Measurements from ENCODE around the gene PRR15L.
A peak's percentile ranks its signal among the peaks of the same experiment; 100 is the strongest.

Gene PRR15L

DNA sequence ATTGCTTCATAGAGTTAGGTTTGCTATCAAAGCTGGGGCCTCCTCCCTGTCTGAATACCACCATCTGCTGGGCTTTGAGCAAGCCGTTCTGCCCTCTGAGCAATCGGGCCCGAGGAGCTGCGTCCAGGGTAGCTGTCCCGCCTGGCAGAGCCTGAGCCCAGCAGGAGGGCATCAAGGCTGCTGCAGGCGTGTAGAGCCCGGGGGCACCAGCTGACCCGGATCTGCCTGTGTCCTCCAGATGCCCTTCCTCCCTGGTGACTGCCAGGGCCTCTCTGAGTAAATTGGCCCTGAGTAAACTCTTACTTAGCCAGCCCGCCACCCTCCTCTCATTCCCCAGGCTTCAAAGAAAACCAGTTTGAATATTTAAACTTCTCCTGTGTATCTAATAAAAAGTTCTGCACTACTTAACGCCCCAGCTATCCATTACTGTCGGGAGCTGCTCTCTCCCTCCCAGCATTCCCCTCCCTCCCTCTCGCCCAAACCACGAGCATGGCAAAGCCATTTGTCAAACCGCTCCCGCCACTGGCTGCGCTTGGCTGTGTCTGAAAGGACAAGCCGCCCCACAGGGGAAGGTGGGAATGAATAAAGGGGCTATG is 29.7 kb upstream of the PRR15L start:
- DNase-seq, result no peak

- no peak for DNase-seq
These were observed 28.8 kb upstream of the PRR15L start for GRCh38 chr17:47986520-47986919.

DNA sequence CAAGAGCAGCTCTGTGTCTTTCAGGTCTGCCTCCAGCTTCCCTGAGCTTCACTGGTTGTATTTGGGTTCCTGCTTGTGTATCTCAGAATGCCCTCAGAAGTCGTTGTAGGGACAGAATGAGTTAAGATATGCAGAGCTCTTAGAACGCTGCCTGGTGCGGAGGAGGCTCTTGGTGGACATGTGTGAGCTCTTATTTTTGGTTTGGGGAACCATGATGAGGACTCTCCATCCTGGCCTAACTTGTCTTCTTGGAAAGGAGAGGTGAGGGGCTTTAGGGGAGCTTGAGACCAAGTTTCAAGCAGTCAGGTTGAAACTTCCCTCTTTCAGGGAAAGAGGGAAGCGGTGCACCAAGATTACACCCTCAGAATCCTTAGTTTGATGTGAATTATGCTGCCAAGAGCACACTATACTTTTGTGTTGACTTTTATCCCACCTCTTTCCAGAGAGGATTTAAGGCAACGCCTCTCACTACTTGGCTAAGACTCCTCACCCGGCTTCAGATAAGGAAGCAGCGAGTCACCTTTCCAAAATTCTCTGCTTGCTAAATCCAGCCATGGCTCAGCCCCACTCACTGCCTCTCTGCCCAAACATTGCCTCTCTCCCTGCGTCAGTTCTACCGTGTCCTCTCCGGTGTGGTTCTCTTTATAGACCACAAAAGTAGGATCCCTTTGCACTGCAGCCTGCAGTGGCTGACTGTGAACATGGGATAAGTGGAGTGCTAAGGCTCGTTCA is 26.0 kb upstream of the PRR15L start:
- DNase-seq, result no peak

- DNase-seq, result no peak
These were observed 25.1 kb upstream of the PRR15L start for GRCh38 chr17:47982645-47983390.

- no peak for DNase-seq
These were observed 24.5 kb upstream of the PRR15L start for GRCh38 chr17:47982091-47982617.

DNA sequence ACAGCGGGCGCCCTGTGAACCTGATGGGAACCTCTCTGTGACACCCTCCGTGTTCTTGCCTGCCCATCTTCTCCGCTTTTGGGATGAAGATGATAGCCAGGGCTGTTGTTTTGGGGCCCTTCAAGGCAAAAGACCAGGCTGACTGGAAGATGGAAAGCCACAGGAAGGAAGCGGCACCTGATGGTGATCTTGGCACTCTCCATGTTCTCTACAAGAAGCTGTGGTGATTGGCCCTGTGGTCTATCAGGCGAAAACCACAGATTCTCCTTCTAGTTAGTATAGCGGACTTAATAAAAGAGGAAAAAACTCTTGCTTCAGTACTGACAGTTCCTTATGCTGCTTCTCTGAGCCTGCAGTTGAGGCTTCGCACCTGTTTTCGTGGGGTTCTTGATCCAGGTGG is 23.8 kb upstream of the PRR15L start:
- DNase-seq, result no peak

DNA sequence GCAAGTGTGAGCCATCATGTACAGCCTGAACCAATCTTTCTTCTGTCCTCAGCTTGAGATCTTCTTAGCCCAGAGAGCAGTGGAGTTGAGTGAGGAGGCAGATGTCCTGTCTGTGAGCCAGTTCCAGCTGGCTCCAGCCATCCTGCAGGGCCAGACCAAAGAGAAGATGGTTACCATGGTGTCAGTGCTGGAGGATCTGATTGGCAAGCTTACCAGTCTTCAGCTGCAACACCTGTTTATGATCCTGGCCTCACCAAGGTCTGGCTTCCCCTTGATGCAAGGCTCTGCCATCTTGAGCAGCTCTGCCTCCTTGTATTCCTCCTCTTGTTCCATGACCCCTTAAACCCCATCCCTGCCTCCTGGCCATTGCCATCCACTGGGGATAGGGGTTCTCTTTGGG is 22.9 kb upstream of the PRR15L start:
- DNase-seq, result no peak

- DNase-seq, result peak; percentile 78
These were observed 20.6 kb upstream of the PRR15L start for GRCh38 chr17:47978324-47978723.

- DNase-seq, result no peak
These were observed 18.1 kb upstream of the PRR15L start for GRCh38 chr17:47975823-47976205.

GRCh38 chr17:47975189-47975822 is 17.6 kb upstream of the PRR15L start:
- no peak for DNase-seq

DNA sequence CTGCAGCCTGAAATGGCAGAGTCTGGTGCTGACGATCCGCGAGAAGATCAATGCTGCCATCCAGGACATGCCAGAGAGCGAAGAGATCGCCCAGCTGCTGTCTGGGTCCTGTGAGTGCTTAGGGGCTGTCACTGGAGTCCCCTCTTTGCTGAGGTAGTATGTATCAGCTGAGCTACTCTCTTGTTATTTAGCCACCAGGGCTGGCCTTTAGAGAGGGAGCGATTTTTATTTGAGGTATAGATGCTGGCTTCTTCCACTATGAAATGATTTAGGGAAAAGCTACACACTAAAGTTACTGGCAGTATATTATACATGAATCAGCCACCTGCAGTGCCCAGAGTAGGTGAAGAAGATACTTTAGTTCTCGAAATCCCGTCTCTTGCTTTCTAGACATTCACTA is 15.9 kb upstream of the PRR15L start:
- DNase-seq, result no peak

DNA sequence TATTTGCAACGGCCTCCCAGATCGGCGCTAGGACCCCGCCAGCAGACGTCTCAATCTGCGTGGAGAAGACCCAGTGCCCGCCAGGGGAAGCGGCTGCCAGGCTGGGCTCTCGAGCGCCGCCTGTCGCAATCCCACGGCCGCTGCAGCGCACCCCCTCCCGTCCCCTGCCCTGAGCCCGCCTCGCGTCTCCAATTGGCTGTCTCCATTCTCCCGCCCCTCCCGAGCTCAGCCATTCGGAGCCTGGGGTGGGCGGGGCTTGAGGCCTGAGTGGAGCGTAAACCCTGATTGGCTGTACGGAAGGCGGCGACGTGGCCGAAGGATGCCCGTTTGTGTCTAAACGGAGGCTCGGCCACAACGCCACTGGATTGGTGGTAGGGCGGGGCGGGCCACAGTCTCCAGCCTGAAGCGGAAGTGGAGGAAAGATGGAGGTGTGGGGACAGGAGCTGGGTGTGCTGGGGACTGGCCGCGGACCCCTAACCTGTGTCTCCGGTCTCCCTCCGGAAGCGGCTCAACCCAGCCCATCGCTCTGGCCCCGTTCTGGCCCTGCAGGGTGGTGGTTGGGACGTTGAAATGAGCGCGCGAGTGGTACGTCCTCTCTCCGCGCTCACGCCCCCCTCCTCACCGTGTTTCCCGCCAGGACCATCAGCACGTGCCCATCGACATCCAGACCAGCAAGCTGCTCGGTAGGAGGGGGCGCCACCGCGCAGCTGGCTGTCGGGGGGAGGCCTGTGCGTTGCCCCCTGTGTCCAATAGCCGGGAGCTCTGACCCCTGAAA is 13.2 kb upstream of the PRR15L start, which contains the start of gene CDK5RAP3:
Gene CDK5RAP3, plus strand, starts transcription at position 389 of the 775 bp plus-strand sequence. Its CDS starts 34 bp downstream, at position 423.
- DNase-seq, result peak; percentile 96

DNA sequence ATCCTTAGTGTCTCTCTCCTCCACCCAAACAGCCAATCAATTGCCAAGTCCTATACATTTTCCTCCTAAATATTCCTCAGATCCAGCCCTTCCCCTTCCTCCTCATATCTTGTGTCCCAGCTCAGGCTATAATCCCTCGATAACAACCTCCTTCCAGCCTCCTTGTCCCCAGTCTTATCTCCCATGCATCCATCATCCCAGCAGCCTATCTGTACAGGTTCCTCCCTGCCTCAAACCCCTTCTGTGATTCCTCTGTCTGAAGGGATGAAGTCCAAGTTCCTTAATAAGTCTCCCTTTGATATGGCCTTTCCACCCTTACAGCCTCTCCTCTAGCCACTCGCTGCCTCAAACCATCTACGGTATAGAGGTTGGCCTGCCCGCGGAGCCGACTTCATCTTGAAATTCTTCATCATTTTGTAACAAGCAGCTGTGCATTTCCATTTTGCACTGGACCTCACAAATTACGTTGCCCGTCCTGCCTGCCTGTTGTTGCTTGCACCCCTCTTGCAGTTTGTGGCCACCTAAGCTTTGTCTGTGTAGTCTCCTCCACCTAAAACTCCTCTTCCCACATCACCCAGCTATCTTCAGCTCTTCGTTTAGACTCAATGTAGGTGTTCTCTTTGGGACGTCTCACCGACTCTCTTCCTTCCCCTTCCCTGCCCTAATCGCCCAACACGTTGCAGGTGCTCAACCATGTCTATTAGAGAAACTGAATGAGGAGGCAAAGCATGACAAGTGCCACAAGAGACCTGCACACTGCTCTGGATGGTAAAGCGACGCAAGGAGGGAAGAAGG is 12.4 kb upstream of the PRR15L start:
- no peak for DNase-seq

DNA sequence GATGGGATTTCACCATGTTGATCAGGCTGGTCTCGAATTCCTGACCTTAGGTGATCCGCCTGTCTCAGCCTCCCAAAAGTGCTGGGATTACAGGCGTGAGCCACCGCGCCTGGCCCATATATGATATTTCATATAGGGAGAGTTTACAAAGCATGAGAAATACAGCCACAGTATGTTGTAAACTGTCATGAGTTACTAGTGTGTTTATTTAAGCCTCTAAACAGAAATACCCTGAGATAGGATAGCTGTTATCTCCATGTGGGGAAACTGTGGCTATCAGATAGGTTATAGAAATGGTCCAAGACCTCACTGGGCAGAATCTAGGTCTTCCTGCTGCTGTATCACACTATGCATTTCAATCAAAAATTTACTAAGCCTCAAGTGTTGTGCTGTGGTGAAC is 11.2 kb upstream of the PRR15L start:
- no peak for DNase-seq

- DNase-seq, result no peak
These were observed 10.0 kb upstream of the PRR15L start for GRCh38 chr17:47967607-47968252.

GRCh38 chr17:47966079-47966519 is 8.4 kb upstream of the PRR15L start:
- no peak for DNase-seq

DNA sequence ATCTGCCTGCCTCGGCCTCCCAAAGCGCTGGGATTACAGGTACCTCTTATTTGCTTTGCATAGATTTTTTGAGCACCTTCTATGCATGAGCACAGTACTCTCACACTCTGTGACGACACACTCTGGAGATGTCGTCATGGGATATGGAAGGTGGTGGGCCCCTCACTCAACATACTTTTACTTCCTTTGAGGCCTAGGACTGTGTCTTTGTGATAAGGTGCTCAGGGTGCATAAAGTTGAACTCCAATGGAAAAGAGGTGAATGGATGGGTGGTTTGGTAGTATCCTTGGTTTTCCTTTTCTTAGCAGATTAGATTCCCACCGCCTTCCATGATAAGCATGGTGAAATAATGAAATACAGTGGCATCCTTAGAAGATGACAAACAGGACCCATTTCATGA is 7.2 kb upstream of the PRR15L start:
- DNase-seq, result no peak

DNA sequence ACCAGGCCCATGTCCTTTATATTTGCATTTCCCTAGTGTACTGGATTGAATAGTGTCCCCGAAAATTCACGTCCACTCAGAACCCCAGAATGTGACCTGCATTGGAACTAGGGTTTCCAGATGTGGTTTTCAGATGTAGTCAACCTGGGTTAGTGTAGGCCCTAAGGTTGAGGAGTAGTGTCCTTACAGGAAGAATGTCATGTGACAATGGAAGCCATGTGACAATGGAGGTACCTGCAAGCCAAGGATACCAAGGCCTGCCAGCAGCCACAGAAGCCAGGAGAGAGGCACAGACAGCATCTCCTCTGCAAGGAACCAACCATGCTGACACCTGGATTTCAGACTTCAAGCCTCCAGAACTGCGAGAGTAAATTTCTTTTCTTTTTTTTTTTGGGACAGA is 5.2 kb upstream of the PRR15L start:
- DNase-seq, result no peak

DNA sequence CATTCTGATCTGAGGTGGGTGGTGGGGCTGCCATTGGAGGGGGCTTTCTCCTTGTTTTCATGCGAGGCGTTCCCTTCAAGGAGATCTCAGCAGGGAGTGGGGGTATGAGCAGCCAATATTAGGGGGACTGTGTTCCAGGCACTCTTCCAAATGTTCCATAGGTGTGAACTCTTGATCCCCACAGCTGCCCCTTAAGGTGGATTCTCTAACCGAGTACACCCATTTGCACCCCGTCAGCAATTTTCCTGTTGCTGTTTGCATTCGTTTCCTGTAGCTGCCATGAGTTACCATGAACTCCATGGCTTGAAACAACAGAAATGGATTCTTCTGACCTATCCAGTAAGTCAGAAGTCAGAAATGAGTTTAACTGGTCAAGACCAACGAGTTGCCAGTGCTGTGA is 3.7 kb upstream of the PRR15L start:
- DNase-seq, result no peak

DNA sequence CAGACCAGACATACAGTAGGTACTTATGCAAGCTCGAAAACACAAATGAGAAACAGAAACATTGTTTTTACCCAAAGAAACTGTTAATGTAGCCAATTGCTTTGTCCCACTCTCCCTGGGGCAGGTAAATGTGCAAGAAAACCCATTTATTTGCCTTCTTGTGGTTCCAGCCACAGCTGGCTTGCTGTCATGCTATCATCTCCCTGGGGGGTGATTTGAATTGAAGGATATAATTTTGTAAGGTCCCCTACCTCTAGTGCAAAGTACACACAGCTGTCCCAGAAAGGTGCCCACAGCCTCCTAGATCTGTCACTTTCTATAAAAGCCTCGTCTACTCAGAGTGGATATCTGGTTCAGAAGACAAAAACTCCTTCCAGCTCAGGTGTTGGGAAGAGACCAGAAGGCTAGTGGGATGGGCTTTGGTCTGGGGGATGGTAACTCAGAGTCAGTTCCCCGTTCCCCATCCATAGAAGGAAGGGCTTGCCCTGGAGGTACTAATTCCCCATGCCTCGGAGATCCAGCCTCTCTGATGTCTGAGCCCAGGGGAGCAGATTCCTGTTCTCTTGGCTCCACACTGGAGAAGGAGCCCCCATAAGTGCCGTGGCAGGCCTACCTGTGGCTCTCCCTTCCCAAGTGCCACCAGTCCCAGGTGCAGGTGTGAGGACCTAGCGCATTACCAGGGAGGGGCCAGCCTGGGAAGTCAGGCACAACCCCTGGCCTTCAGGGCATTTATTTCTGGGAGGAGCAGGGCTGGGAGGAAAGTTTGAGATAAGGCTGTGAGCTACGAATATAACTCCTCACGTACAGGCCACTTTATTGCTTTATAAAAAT is 2.4 kb upstream of the PRR15L start:
- no peak for DNase-seq
